ENCODE results near the gene RPUSD3. TPM values are rescaled to one million over a fixed set of nuclear protein-coding genes. Genes with fewer than 3 reads are reported as not detected.
"Not testable (repeated sequence)": the region's sequence is repeated elsewhere in the genome, so short reads cannot be mapped to it uniquely, and the experiment has no call there.

The RPUSD3 gene
- total RNA-seq, 4 donors from 2014 or later: 29.7 to 43.1 (median 38.5) TPM

- no peak for TF ChIP-seq CTCF (IDR thresholded peaks at IDR 0.05)
- TF ChIP-seq POLR2A (IDR thresholded peaks at IDR 0.05): no peak
- Histone ChIP-seq H3K36me3 (no peaks in the 10 kb centered on the region), H3K27ac (peak within 1 kb of the TSS in 3 of 4 donors; percentile 39 to 91 (median 62)), H3K4me3 (no peak within 1 kb of the TSS), H3K9me3 (no peaks in the 10 kb centered on the region), H3K4me1 (peaks cover 0 to 21% (median 0%) of the 10 kb centered on the region in 4 donors), H3K27me3 (no peaks in the 10 kb centered on the region)
- DNase-seq: no peak
Measured at GRCh38 chr3:9879830-9880549, 36.2 kb upstream of the RPUSD3 start, which contains the start of gene CIDEC. CIDEC (minus strand) TSS chr3:9880253; CDS start chr3:9878486, 1,767 bp downstream.

- H3K4me3 ChIP-seq: peak overlapping the region in 3 of 4 donors; percentile 8 to 58 (median 37)
- DNase-seq: peak in 2 of 3 donors; percentile 82 to 90
- TF ChIP-seq CTCF (IDR thresholded peaks at IDR 0.05) (no peak), POLR2A (IDR thresholded peaks at IDR 0.05) (peak; percentile 92 to 97)
Measured at GRCh38 chr3:9878700-9879099, 34.9 kb upstream of the RPUSD3 start.

GRCh38 chr3:9876991-9877390 is 33.2 kb upstream of the RPUSD3 start:
- H3K4me1 ChIP-seq: peaks cover 0 to 8% (median 0%) of the 10 kb centered on the region in 4 donors
- peak overlapping the region in 2 of 4 donors; percentile 37 to 58 for H3K4me3 ChIP-seq
- DNase-seq: no peak
- H3K27me3 ChIP-seq: no peaks in the 10 kb centered on the region
- H3K36me3 ChIP-seq: no peaks in the 10 kb centered on the region
- H3K9me3 ChIP-seq: no peaks in the 10 kb centered on the region
- H3K27ac ChIP-seq: no peak overlapping the region
- no peak for TF ChIP-seq POLR2A (IDR thresholded peaks at IDR 0.05)
- no peak for TF ChIP-seq CTCF (IDR thresholded peaks at IDR 0.05)

More at GRCh38 chr3:9878700-9879099, 34.9 kb upstream of the RPUSD3 start:
- H3K27ac ChIP-seq: peak overlapping the region in 3 of 4 donors; percentile 39 to 91 (median 62)
- no peaks in the 10 kb centered on the region for H3K36me3 ChIP-seq
- H3K27me3 ChIP-seq: no peaks in the 10 kb centered on the region
- H3K9me3 ChIP-seq: no peaks in the 10 kb centered on the region
- peaks cover 0 to 10% (median 0%) of the 10 kb centered on the region in 4 donors for H3K4me1 ChIP-seq

GRCh38 chr3:9876255-9876654 is 32.4 kb upstream of the RPUSD3 start:
- not testable (repeated sequence) for H3K27me3 ChIP-seq, DNase-seq, H3K27ac ChIP-seq, H3K36me3 ChIP-seq, H3K9me3 ChIP-seq, H3K4me1 ChIP-seq
- peak overlapping the region in 2 of 4 donors; percentile 35 to 37 for H3K4me3 ChIP-seq

- no peak overlapping the region for H3K27ac ChIP-seq
- peak overlapping the region in 2 of 4 donors; percentile 35 to 37 for H3K4me3 ChIP-seq
- no peak for TF ChIP-seq CTCF (IDR thresholded peaks at IDR 0.05)
- no peak for TF ChIP-seq POLR2A (IDR thresholded peaks at IDR 0.05)
- no peaks in the 10 kb centered on the region for H3K27me3 ChIP-seq
- no peak for DNase-seq
- H3K4me1 ChIP-seq: peaks cover 0 to 8% (median 0%) of the 10 kb centered on the region in 4 donors
- H3K9me3 ChIP-seq: no peaks in the 10 kb centered on the region
- no peaks in the 10 kb centered on the region for H3K36me3 ChIP-seq
Measured at GRCh38 chr3:9875448-9875847, 31.6 kb upstream of the RPUSD3 start.

GRCh38 chr3:9872067-9872466 is 28.3 kb upstream of the RPUSD3 start:
- not testable (repeated sequence) for H3K9me3 ChIP-seq, H3K4me3 ChIP-seq, H3K27ac ChIP-seq, H3K36me3 ChIP-seq, H3K4me1 ChIP-seq, H3K27me3 ChIP-seq, DNase-seq
